22Rv1 (cell line): ENCODE results near the gene TPRKB.

Experiments used
- ZFX ChIP-seq: fragments of 450-650 bp; IDR thresholded peaks from 2 replicates; pipeline ENCODE4 v1.6.1; 2017; ENCODE audit warnings: antibody characterized with exemption, borderline replicate concordance
- TF ChIP-seq, protein P1 (sequence below): fragments of 450-650 bp; IDR thresholded peaks from 2 replicates; pipeline ENCODE4 v1.5.1; 2017; ENCODE audit warnings: mild to moderate bottlenecking

GRCh38 chr2:73776869-73777519, 39.8 kb upstream of the TPRKB start:
- TF ChIP-seq, protein P1, sequence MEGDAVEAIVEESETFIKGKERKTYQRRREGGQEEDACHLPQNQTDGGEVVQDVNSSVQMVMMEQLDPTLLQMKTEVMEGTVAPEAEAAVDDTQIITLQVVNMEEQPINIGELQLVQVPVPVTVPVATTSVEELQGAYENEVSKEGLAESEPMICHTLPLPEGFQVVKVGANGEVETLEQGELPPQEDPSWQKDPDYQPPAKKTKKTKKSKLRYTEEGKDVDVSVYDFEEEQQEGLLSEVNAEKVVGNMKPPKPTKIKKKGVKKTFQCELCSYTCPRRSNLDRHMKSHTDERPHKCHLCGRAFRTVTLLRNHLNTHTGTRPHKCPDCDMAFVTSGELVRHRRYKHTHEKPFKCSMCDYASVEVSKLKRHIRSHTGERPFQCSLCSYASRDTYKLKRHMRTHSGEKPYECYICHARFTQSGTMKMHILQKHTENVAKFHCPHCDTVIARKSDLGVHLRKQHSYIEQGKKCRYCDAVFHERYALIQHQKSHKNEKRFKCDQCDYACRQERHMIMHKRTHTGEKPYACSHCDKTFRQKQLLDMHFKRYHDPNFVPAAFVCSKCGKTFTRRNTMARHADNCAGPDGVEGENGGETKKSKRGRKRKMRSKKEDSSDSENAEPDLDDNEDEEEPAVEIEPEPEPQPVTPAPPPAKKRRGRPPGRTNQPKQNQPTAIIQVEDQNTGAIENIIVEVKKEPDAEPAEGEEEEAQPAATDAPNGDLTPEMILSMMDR = no peak
- TF ChIP-seq ZFX = no peak
